ENCODE results near the gene RAP2A.

- TF ChIP-seq CTCF (IDR thresholded peaks at IDR 0.05) (no peak), POLR2A (IDR thresholded peaks at IDR 0.05) (no peak)
These were observed 72.5 kb downstream of the RAP2A start for GRCh38 chr13:97506511-97506910.

Data from body of pancreas (tissue), 4 donors.